Testis (tissue), 3 donors: Measurements from ENCODE around the gene BMP7. TPM values are rescaled to one million over a fixed set of nuclear protein-coding genes. Genes with fewer than 3 reads are reported as not detected.

Experiments
- DNase-seq: peaks from one replicate; pipeline ENCODE4 v3.0.0-alpha.2; 2019
- H3K27ac ChIP-seq, 2 donors: fragments of 200-600 bp; sonication (generic); one replicate each; pipeline ENCODE4 v1.5.1; 2019
- H3K27me3 ChIP-seq: fragments of 200-600 bp; sonication (generic); one replicate; pipeline ENCODE4 v1.5.1; 2019
- H3K36me3 ChIP-seq: fragments of 200-600 bp; sonication (generic); one replicate; pipeline ENCODE4 v1.5.1; 2017; ENCODE audit warnings: low read depth; ENCODE audit errors: missing control alignments
- H3K4me1 ChIP-seq: fragments of 200-600 bp; sonication (generic); one replicate; pipeline ENCODE4 v1.5.1; 2019
- H3K4me3 ChIP-seq, 2 donors: fragments of 200-600 bp; sonication (generic); one replicate each; pipeline ENCODE4 v1.5.1; 2017 to 2019
- H3K9me3 ChIP-seq: fragments of 200-600 bp; sonication (generic); one replicate; pipeline ENCODE4 v1.5.1; 2017
- CTCF ChIP-seq, 3 experiments: fragments of 450-650 bp in 2 of 3; fragments of 200-600 bp in 1 of 3; sonication (generic) in 1 of 3; IDR thresholded peaks; one replicate each; pipeline ENCODE4 v1.5.1; 2016 to 2019; ENCODE audit warnings: antibody characterized with exemption in 3 of 3, mild to moderate bottlenecking in 2 of 3, moderate library complexity in 1 of 3
- POLR2A ChIP-seq: fragments of 450-650 bp; IDR thresholded peaks from one replicate; pipeline ENCODE4 v1.6.1; 2017; ENCODE audit warnings: antibody characterized with exemption, mild to moderate bottlenecking, moderate library complexity
- WGBS, 2 donors: methylation state at CpG; one replicate each; pipeline ENCODE4 v1.1.5; 2018; 5-methylcytosine and 5-hydroxymethylcytosine counted together
- intact Hi-C: fragments of 100-400 bp; cut with DNase I; formaldehyde crosslinking; loops from one replicate; pipeline ENCODE4 v1.15.1; 2023; ENCODE audit warnings: low total_unique reads
- polyA plus RNA-seq: library from polyadenylated mRNA; stranded (reverse); fragments of 350-450 nt; fragmentation: Illumina TruSeq; extraction: RNeasy Lipid Tissue Mini Kit (QIAGEN cat#74804); gene quantifications from one replicate; pipeline ENCODE4 v1.2.3, GENCODE V29; 2014; ENCODE audit warnings: low read depth, low replicate concordance; ENCODE audit not compliant: insufficient read depth
- total RNA-seq, 2 donors: library from RNA; depleted of rRNA; stranded (reverse); fragments of >200 nt; gene quantifications; one replicate each; pipeline ENCODE4 v1.2.3, GENCODE V29; 2016

Gene BMP7
- total and polyA plus RNA-seq, 3 donors from 2014 or later, result 2.4 to 7.1 (median 3.3) TPM

GRCh38 chr20:57219071-57219677 is 47.3 kb downstream of the BMP7 start:
- DNase-seq, result no peak
- no peak overlapping the region for H3K4me3 ChIP-seq
- H3K9me3 ChIP-seq, result no peaks in the 10 kb centered on the region
- no peak for TF ChIP-seq CTCF (IDR thresholded peaks at IDR 0.05)
- TF ChIP-seq POLR2A, result no peak
- H3K27me3 ChIP-seq, result no peaks in the 10 kb centered on the region
- no peak overlapping the region for H3K27ac ChIP-seq
- peaks cover 10% of the 10 kb centered on the region for H3K4me1 ChIP-seq
- H3K36me3 ChIP-seq, result no peaks in the 10 kb centered on the region
- intact Hi-C loops, result no loop called here
- 88 to 95% methylated on average over 9 to 11 of the region's 11 CpGs for WGBS, 2 donors

- peaks cover 3% of the 10 kb centered on the region for H3K4me1 ChIP-seq
- intact Hi-C loops, result no loop called here
Observed at GRCh38 chr20:57218489-57218888, 48.0 kb downstream of the BMP7 start.

GRCh38 chr20:57217802-57218201 is 48.6 kb downstream of the BMP7 start:
- intact Hi-C loops, result no loop called here
- WGBS, 2 donors, result 72 to 75% methylated on average over 9 of the region's 9 CpGs
- DNase-seq, result no peak

More at GRCh38 chr20:57218489-57218888, 48.0 kb downstream of the BMP7 start:
- TF ChIP-seq CTCF (IDR thresholded peaks at IDR 0.05) (no peak), POLR2A (no peak)
- Histone ChIP-seq H3K27ac (no peak overlapping the region), H3K4me3 (no peak overlapping the region), H3K36me3 (no peaks in the 10 kb centered on the region), H3K9me3 (no peaks in the 10 kb centered on the region), H3K27me3 (no peaks in the 10 kb centered on the region)
- no peak for DNase-seq
- WGBS, 2 donors, result 88 to 91% methylated on average over 5 of the region's 5 CpGs

GRCh38 chr20:57216669-57217068 is 49.8 kb downstream of the BMP7 start:
- intact Hi-C loops, result no loop called here
- Histone ChIP-seq H3K27ac (no peak overlapping the region), H3K27me3 (no peaks in the 10 kb centered on the region), H3K36me3 (no peaks in the 10 kb centered on the region), H3K9me3 (no peaks in the 10 kb centered on the region), H3K4me1 (no peaks in the 10 kb centered on the region), H3K4me3 (no peak overlapping the region)
- 57 to 67% methylated on average over 9 of the region's 9 CpGs for WGBS, 2 donors
- DNase-seq, result no peak
- TF ChIP-seq POLR2A (no peak), CTCF (IDR thresholded peaks at IDR 0.05) (no peak)

More at GRCh38 chr20:57217802-57218201, 48.6 kb downstream of the BMP7 start:
- Histone ChIP-seq H3K27ac (no peak overlapping the region), H3K36me3 (no peaks in the 10 kb centered on the region), H3K9me3 (no peaks in the 10 kb centered on the region), H3K4me1 (no peaks in the 10 kb centered on the region), H3K27me3 (no peaks in the 10 kb centered on the region), H3K4me3 (no peak overlapping the region)
- TF ChIP-seq CTCF (IDR thresholded peaks at IDR 0.05) (no peak), POLR2A (no peak)
